Omental fat pad (tissue), 4 donors: Measurements from ENCODE around the gene CASP12. TPM values are rescaled to one million over a fixed set of nuclear protein-coding genes. Genes with fewer than 3 reads are reported as not detected.
A peak's percentile ranks its signal among the peaks of the same experiment; 100 is the strongest.

Source experiments
- ATAC-seq: fragments of 150-250 bp; one replicate; pipeline ENCODE4 v1.9.1; 2016; ENCODE audit warnings: mild to moderate bottlenecking, moderate library complexity; ENCODE audit not compliant: low FRiP score
- DNase-seq: peaks from one replicate; pipeline ENCODE4 v3.0.0-alpha.2; 2019; ENCODE audit warnings: low spot score
- total RNA-seq, 4 donors: library from RNA; depleted of rRNA; stranded (reverse); fragments of >200 nt; gene quantifications; one replicate each; pipeline ENCODE4 v1.1.0, GENCODE V29; 2016
- TF ChIP-seq, protein P1 (sequence below), 3 donors: fragments of 450-650 bp; IDR thresholded peaks; one replicate each; pipeline ENCODE4 v1.5.1; 2016 to 2017; ENCODE audit warnings: antibody characterized with exemption in 3 of 3, mild to moderate bottlenecking in 3 of 3, moderate library complexity in 2 of 3

The CASP12 gene
- total RNA-seq, 4 donors from 2014 or later: 0.65 to 5.5 (median 2.4) TPM; not detected in 1

DNA sequence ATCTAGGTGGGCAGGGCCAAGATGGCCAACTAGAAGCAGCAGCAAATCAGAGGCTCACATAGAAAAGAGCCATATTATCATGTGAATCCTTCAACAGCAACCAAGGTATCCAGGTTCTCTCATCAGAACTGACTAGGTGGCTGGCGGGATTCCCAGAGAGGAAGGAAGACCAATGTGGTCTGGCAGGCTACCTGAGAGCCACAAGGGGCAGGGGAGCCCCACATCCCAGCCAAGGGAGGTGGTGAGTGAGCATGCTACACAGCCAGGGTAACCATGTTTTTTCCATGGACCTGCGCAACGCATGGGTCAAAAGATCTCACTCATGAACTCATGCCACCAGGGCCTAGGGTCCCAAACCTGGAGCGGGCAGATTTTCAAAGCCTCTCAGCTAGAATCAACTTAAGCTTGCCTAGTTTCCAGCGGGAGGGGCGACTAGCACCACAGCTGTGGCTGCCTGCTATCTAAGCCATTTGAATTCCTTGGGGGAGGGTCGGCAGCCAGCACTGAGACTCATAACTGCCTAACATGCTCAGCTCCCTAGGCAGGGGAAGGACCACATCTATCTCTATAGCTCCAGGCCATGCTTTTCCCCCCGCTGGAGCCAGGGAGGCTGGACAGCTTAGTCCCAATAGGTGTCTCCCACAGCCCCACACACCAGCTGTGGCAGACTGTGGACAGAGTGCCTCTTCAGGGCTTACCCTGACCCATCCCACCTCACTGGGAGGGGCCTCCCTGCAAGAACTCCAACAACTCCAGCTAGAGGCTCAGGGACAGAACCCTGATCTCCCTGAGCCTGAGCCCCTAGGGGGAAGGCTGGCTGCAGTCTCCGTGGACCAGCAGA is 28.7 kb upstream of the CASP12 start:
- DNase-seq: no peak

DNA sequence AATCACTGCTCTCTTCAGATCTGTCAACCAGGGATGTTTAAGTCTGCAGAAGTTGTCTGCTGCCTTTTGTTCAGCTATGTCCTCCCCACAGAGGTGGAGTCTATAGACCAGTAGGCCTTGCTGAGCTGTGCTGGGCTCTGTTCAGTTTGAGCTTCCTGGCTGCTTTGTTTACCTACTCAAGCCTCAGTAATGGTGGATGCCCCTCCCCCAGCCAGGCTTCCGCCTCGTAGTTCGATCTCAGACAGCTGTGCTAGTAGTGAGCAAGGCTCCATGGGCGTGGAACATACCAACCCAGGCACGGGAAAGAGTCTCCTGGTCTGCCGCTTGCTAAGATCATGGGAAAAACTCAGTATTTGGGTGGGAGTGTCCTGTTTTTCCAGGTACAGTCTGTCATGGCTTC is 27.6 kb upstream of the CASP12 start:
- ATAC-seq (no peak), DNase-seq (no peak)
- TF ChIP-seq, protein P1, sequence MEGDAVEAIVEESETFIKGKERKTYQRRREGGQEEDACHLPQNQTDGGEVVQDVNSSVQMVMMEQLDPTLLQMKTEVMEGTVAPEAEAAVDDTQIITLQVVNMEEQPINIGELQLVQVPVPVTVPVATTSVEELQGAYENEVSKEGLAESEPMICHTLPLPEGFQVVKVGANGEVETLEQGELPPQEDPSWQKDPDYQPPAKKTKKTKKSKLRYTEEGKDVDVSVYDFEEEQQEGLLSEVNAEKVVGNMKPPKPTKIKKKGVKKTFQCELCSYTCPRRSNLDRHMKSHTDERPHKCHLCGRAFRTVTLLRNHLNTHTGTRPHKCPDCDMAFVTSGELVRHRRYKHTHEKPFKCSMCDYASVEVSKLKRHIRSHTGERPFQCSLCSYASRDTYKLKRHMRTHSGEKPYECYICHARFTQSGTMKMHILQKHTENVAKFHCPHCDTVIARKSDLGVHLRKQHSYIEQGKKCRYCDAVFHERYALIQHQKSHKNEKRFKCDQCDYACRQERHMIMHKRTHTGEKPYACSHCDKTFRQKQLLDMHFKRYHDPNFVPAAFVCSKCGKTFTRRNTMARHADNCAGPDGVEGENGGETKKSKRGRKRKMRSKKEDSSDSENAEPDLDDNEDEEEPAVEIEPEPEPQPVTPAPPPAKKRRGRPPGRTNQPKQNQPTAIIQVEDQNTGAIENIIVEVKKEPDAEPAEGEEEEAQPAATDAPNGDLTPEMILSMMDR (IDR thresholded peaks at IDR 0.05): no peak

More for the DNA sequence above, 28.7 kb upstream of the CASP12 start:
- ATAC-seq: no peak
- TF ChIP-seq, protein P1 (IDR thresholded peaks at IDR 0.05): no peak

DNA sequence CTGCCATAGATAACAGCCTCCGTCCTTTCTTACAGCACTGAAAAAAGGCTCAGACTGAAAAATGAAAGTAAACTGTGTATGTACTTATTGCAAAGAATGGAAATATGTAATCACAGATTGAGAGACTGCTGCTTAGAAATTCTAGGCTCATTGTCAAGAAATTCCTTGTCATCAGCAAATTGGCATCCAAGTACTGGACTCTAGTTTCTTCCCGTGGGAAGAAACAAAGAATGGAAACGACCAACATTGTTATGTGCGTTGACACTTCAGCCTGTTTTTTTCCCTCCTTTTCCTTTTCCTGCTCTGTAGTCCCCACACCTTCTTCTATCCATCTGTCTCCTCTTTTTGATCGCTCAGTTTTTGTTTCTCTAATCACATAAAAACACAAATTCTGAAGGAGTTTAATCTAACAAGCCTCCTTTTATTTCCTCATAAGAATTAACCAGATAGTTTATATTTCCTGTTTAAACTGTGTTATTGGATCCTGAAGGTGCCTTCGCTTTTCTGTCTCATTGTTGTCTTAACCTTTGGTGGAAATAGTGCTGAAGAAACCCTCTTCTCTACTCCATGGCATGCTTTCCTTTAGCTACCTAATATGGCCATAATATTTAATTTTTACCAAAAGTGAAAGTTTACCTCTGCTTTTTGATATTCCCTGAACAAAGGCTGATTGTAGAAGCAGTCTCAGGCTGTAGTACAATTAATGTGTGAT is 20.0 kb upstream of the CASP12 start:
- TF ChIP-seq, protein P1 (IDR thresholded peaks at IDR 0.05): no peak
- ATAC-seq (peak; percentile 77), DNase-seq (no peak)

DNA sequence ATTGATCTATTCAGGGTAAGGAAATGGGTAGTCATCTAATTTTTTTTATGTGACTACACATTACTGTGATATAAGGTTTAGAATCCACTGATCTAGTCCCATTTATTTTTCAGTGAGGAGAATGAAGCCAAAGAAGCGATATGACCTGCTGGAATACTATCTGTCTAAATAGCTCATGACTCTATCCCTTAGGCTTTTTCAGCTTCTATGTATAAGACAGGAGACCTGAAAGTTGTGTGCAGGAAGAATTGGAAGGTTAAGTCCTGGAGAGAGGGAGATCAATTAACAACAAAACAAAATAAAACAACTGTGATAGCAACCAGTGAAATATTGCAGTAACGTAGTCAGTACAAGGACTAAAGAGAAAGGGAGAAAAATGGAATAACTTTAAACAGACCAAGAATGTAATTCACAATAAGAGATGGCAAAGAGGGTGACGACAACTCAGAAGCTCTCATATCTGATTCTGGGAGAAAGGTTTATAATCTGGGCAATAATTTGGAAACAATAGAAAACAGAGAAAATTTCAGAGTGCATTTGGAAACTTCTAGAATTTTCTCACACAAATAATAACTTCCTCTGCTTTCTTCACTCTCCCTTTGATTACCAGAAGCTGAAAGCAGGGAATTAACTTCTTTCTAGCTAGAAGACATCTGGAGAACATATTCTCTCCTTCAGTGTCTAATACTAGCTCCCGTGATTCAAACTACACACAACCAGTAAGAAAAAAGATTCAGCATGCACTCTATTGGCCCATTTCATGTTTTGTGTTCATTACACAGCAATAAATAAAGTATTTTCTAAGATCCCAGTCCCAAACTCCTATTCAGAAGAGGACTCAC is 19.2 kb upstream of the CASP12 start:
- DNase-seq (no peak), ATAC-seq (peak; percentile 64)
- TF ChIP-seq, protein P1 (IDR thresholded peaks at IDR 0.05): no peak

DNA sequence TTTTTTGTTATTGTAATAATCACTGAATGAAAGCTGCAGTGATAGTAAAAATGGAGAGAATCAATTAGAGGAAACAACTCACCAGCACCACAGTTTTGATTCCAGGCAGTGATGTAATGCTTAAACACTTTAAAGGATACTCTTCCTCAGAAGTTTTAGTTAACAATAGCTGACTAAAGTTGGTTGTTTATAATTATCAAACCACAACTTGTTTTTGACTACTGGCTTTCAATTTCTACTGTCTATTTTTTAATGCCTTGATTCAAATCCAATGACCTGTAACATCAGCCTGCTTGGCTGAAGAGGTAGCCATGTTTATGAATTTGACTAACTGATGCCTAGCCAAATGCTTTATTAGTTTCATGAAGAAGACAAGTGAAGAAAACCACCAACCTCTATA is 18.2 kb upstream of the CASP12 start:
- TF ChIP-seq, protein P1 (IDR thresholded peaks at IDR 0.05): no peak
- DNase-seq (no peak), ATAC-seq (no peak)

DNA sequence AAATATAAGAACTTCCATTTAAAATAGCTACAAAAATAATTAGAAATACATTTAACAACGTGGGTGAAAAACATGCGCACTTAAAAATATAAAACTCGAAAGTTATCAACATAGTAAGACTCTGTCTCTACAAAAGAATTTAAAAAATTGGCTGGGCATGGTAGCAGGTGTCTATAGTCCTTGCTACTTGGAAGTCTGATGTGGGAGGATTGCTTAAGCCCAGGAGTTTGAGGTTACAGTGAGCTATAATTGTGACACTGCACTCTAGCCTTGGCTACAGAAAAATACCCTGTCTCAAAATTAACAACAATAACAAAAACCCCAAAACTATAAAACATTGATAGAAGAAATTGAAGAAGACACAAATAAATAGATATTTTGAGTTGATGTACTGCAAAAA is 13.8 kb upstream of the CASP12 start:
- ATAC-seq: no peak
- DNase-seq: no peak
- TF ChIP-seq, protein P1 (IDR thresholded peaks at IDR 0.05): no peak
